Measurements from ENCODE around the gene PLEKHF1.

PLEKHF1 gene

DNA sequence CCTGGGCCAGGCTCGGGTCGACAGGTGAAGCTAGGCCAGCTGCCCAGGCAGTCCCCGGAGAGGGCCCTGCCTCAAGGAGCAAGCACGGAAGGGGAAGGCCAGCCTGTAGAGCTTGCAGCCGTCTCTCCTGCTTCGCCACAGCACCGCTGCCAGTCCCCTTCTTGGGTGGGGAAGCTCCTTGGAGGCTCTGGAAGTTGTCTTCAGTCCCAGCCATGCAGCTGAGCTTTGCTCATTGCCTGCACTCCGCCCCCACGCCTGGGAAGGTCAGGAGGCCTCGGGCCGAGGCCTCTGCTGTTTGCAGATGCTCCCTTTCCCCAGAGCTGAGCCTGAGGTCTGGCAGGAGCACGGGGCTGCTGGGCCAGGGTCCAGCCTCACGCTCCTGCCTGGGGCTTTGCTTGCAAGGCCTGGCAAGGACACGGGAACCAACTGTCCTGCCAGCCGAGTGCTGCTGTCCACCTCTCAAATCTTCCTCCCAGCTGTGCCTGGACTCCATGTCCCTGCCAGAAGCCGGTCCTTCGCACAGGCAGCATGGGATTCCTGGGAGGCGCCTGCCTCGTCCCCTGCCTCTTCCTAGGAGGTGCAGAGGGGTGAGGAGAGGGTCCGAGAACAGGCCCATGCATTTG is 13.3 kb downstream of the PLEKHF1 start:
- DNase-seq (ENCODE audit: low read depth): no peak

DNA sequence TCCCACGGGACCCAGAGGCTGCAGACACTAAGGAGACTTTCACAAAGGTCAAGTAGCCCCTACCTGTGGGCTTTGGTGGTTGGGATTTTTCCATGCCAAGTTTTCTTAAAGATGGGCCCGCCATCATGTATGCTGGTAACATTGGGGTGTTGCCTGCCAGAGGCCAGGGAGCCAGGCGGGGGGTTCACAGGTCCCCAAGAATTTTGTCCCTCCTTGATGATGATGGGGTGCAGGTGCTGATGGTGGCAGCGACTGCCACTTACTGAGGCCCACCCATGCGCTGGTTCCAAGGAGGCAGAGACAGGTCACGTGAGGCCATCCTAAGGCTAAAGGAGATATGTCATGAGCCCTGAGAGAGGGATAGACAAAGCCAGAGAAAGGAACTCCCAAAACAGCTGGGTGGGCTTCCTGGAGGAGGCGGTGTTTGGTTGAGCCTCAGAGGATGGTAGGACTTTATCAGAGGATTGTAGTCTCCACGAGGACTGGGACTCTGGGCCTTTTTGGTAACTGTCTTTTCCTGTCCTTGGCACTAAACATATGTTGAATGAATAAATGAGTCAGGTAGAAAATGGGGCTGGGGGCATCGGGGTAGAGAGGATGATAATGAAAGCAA is 14.4 kb downstream of the PLEKHF1 start:
- DNase-seq (ENCODE audit: low read depth): no peak

DNA sequence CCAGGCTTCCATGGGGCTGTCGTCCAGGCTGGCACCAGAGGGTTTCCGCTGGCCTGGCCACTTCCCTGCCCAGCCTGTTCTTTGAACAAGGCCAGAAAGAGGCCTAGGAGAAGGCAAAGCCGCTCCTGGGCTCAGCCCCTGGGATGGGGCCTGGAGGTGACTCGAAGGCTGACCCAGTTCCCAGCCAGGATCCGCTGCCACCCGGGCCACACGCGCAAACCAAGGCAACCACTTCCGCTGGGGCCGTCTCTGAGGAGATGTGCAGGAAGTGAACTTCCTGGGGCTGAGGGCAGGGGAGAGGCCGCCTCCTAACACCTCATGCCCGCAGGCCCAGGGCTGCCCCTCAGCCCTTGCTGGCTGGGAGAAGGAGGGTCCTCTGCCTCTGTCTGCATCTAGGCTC is 15.2 kb downstream of the PLEKHF1 start:
- peak; percentile 66 for DNase-seq (ENCODE audit: low read depth)

DNA sequence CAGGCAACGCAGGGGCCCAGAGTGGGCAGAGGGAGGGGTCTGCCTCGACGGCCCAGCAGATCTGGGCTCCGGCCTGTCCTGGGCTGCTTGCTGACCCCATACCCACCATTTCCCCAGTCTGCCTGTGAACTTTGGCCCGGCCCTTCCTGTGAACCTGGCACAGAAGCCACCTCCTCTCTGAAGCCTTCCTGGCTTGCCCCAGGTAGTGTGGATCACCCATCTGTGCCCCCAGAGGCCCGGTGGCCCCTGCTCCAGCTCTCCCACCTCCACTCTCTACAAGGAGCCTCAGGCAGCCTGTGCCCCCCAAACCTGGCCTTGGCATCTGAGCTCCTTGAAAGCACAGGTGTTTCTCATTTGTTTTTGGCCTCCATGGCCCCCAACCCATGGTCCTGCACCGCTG is 15.7 kb downstream of the PLEKHF1 start:
- no peak for DNase-seq (ENCODE audit: low read depth)

DNA sequence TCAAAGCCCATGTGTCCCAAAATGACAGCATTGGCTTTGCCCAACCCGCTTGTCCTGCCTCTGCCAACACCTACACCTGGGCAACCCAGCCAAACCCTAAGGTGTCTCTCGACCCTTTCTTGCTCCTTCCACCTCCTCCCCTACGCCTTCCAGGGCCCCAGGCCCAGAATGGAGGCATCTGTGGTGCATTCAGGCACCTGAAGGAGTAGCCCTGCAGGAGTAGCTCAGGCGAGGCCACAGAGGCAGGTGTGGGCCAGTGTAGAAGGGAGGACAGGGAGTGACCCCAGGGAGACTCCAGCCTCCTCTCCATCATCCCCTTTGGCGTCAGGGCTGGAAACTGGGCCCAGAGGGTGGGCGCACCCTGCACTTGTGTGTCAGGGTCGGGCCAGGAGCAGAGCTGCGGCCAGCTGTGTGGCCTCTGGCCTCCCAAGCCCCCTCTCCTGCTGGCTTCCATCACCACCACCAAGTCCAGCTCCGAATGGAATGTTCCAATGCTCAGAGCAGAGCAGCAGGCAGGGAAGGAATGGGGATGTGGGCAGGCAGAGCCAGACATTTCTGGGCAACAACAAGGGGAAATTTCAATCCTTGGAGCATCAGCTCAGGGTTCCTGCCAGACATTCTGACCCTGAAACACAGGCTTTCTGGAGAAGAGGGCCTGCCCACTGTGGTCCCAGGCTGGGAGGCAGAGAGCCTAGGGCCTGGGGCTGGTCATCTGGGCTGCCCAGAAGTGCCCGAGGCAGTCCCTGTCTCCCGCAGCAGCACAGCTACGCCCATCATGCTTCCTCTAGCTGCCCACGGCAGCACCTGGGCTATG is 16.4 kb downstream of the PLEKHF1 start:
- no peak for DNase-seq (ENCODE audit: low read depth)

DNA sequence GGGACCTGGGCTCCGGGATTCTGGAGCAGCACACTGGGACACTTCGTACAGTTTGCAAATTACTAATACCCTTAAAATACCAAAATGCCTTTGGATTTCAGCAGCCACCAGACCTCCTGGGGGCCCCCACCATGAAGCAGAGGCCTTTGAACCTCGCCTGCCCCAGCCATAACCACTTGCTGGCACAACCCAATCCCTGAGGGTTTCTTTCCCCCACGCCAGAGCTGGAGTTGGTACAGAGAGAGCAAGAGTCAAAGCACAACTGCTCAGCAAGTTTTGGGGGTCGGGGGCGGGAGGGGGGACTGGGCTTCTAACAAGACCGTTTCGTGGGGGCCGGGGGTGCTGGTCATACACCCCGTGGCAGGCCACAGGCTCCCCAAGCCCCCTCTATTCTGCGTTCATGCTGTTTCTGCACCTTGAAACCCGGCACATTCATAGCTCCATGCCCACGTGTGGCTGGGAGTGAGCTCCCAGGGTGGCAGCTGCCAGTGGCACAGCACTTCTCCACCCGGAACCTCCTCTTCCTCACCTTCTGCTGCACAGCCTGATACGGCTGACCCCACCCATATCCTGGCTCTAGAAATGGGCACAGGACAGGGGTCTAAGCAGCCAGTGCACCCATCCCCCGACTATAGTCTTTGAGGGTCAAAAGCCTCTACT is 17.1 kb downstream of the PLEKHF1 start:
- DNase-seq (ENCODE audit: low read depth): no peak

DNA sequence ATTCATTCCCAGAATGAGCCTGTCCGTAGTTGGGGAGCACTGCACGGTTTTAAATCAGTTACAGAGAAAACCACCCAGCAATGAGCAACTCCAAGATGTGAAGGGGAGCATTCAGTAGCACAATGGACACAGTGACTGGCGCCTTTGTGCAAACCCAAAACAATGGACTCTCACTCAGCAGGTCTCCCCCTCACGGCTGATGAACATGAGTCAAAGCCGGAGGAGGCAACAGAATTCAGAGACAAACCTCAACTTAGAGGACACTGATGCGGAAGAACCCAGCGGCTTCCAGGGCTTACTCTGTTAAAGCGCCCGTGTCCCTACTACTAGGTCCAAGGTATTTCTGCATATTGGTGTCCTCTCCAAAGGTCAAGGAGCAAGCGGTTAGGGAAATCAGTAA is 17.7 kb downstream of the PLEKHF1 start:
- DNase-seq (ENCODE audit: low read depth): no peak

DNA sequence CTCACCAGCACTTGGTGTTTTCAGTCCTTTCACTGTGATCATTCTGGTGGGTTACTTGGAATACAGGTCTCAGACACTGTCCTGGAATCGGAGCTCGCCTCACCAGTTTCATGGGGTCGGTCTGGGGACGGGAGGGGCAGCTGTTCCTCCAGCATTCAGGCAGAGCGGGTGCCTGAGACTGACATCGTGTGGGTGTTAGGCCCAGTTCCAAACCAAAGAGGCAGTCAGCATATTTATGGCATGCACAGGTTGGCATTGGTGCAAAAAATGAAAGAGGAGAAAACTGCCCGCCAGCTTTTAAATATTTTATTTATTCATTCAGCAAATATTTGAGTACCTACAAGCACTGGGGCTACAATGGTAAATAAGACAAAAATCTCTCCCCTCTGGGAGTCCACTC is 20.1 kb downstream of the PLEKHF1 start:
- DNase-seq (ENCODE audit: low read depth): no peak

DNA sequence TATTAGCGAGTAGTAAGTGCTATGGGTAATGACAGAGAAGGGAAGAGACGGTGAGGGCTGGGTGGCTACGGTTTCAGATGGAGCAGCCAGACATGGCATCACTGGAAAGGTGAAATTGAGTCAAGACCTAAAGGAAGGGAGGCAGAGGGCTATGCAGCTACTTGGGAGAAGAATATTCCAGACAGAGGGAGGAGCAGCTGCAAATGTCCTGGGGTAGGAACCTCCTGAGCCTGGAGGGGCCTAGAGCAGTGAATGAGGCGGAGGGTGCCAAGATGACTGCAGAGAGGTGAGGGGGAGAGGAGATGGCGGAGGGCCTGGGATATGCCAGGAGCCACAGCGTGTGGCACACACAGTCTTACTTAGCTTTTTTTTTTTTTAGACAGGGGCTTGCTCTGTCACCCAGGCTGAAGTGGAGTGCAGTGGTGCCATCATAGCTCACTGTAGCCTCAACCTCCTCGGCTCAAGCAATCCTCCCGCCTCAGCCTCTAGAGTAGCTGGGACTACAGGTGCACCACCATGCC is 21.1 kb downstream of the PLEKHF1 start:
- no peak for DNase-seq (ENCODE audit: low read depth)

DNA sequence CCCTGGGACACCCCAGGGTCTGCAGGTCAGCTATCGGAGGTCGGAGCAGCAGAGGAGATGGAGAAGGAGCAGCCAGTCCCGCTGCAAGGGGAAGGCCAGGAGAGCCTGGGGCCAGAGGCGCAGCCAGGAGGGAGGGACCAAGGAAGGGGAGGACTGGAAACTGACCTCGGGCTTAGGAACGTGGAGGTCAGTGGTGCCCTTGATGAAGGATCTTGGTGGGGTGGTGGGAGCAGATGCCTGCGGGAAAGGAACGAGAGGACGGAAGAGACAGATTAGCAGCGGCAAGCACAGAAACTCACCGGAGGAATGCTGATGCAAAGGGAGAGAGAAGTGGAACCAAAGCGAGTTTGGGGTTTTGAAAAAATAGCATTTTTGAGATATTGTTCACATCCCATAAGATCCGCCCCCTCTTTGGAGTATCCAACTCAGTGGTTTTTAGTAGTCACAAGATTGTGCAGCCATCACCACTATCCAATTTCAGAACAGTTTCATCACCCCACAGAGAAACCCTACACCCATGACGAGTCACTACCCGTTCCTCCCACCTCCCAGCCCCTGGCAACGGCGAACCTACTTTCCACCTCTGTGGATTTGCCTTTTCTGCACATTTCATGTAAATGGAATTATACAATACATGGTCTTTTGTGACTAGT is 22.1 kb downstream of the PLEKHF1 start:
- DNase-seq (ENCODE audit: low read depth): no peak

DNA sequence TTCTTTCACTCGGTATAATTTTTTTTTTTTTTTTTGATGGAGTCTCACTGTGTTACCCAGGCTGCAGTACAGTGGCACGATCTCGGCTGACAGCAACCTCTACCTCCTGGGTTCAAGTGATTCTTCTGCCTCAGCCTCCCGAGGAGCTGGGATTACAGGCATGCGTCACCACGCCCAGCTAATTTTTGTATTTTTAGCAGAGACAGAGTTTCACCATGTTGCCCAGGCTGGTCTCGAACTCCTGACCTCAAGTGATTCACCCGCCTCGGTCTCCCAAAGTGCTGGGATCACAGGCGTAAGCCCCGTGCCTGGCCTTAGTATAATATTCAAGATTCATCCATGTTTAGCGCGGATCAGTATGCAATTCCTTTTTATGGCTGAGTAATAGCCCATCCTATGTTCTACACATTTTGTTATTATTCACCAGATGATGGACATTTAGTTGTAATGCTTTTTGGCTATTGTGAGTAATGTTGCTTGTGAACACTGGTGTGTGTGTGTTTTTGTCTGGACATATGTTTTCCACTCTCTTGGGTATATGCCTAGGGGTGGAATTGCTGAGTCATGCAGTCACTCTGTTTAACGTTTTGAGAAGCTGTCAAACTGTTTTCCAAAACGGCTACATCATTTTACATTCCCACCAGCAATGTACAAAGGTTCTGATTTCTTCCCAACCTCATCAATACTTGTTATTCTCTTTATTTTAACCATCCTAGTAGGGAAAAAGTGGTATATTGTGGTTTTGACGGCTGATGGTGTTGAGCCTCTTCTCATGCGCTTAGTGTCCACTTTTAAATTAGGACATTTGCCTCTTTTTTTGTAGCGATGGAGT is 22.9 kb downstream of the PLEKHF1 start:
- DNase-seq (ENCODE audit: low read depth): no peak

DNA sequence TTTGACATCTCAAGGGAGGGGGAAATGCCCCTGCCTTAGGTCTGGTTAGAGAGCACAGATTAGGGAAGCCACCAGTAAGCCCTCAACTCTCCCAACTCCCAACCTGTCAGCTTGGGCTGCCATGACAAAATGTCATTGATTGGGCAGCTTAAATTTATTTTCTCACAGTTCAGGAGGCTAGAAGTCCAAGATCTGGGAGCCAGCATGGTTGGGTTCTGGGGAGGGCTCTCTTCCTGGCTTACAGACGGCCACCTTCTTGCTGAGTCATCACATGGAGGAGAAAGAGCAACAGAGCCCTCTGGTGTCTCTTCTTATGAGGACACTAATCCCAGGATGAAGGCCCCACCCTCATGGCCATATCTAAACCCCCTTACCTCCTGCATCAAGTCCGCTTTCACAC is 25.6 kb downstream of the PLEKHF1 start:
- DNase-seq (ENCODE audit: low read depth): no peak

DNA sequence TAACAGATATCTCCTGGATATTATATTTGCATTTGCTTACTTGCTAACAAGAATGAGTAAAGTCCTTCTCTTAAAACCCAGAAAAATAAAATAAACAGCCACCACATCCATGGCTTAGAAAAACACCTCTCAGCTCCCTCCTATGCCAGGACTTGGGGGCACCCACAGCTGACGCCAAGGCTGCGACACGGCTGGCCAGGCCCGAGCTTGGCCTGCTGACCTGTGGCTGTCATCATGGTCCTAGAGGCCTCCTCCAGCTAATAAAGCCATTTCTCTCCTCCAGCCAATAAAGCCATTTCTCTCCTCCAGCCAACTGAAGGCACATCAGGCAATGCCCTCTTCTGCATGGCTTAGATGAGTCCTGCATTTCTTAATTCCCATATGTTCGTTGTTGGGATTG is 28.9 kb downstream of the PLEKHF1 start:
- no peak for DNase-seq (ENCODE audit: low read depth)

DNA sequence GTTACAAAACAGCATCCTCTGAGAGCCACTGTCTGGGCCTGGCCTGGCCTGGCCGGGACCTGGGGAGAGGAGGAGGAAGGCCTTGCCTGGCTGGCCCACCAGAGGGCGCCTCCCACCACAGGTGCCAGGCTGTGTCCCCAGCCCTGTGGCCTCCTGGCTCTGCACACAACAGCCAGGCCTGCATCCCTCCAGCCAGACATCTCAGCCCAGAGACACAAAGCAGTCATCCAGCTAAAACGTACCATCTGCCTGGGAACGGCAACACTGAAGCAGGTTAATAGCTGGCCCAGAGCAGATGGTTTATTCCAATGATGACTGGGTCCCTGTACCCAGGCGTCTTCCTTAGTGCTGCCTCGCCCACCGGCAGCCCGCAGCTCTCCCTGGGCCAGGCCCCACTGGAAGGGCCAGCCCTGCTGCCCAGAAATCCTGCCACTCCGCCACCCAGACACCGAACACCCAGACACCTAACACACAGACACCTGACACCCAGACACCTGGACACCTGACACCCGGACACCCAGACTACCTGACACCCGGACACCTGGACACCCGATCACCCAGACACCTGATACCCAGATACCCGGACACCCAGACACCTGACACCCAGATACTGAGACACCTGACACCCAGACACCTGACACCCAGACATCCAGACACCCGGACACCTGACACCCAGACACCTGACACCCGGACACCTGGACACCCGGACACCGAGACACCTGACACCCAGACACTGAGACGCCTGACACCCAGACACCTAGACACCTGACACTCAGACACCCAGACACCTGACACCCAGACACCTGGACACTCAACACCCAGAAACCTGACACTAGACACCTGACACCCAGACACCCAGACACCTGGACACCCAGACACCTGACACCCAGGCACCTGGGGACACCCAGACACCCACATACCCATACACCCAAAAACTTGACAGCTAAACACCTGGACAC is 29.7 kb downstream of the PLEKHF1 start:
- peak; percentile 71 for DNase-seq (ENCODE audit: low read depth)

DNA sequence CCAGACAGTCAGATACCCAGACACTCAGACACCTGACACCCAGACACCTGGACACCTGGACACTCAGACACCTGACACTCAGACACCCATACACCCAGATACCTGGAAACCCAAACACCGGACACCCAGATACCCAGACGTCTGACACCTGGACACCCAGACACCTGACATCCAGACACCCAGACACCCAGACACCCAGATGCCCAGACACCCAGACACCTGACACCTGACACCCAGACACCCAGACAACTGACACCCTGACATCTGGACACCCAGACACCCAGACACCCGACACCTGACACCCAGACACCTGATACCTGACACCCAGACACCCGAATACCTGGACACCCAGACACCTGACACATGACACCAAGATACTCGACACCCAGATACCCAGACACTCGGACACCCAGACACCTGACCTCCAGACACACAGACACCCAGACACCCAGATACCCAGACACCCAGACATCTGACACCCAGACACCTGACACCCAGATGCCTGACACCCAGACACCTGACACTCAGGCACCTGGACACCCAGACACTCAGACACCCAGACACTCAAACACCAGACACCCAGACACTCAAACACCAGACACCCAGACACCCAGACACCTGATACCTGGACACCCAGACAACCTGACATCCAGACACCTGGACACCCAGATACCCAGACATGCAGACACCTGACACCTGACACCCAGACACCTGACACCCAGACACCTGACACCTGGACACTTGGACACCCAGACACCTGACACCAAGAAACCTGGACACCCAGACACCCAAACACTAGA is 30.7 kb downstream of the PLEKHF1 start:
- DNase-seq (ENCODE audit: low read depth): no peak

DNA sequence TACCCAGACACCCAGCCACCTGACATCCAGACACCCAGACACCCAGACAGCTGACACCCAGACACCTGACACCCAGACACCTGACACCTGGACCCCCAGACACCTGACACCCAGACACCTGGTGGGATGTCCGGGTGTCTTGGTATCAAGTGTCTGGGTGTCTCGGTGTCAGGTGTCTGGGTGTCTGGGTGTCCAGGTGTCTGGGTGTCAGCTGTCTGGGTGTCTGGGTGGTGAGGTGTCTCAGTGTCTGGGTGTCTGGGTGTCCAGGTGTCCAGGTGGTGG is 31.2 kb downstream of the PLEKHF1 start:
- no peak for DNase-seq (ENCODE audit: low read depth)

DNA sequence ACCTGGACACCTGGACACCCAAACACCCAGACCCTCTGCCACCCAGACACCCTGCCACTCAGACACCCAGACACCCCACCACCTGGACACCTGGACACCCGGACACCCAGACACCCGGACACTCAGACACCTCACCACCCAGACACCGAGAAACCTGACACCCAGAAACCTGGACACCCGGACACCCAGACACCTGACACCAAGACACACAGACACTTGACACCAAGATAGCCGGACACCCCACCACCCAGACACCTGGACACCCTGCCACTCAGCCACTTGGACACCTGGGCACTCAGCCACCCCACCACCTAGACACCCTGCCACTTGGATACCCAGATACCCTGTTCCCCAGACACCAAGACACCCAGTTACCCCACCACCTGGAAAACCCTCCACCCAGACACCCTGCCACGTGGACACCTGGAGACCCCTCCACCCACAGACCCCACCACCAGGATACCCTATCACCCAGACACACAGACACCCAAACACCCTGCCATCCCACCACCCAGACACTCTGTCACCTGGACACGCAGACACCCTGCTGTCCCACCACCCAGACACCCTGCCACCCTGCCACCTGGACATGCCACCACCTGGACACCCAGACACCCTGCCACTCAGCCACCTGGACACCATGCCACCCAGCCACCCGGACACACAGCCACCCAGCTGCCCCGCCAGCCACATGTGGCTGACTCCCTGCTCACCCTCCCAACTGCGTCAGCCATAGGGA is 32.4 kb downstream of the PLEKHF1 start:
- DNase-seq (ENCODE audit: low read depth): no peak

DNA sequence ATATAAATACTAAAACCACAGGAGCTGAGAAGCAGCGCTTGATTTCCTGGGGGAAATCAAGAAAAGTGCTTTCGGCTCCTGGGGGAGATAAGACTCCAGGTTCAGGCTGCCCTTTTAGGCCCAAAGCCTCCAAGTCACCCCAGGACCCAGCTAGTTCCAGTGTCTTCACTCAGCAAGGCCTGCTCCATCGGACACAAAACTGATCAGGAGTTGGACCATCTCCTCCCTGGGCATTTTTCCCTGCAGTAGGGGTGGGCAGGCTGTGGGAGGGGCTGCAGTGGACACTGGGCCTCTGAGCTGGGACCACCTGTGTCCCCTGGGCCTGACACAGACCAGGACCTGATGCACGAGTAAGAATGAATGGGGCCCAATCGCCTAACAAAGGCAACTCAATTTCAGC is 34.6 kb downstream of the PLEKHF1 start:
- DNase-seq (ENCODE audit: low read depth): no peak

DNA sequence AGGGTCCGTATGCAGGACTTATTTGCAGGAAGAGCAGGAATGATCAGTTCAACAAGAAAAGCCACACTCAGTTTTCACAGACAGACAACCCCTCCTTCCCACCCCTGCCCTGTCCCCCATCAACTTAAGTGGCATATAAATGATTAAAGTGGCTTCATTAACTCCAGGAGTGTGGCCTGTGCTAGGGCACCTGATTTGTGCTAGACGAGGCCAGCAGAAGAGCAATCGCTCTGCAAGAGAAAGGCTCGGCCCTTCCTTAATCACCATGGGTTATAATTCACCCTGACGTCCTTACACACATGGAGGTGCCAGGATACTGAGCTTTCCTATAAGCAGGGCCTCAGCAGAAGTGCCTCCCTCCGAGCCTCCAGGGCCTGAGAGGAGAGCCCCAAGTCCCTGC is 35.2 kb downstream of the PLEKHF1 start:
- DNase-seq (ENCODE audit: low read depth): no peak
